HG02973 (cell line): ENCODE measurements around the gene COPS7B.
A peak's percentile ranks its signal among the peaks of the same experiment; 100 is the strongest.
"Not testable (repeated sequence)": the region's sequence is repeated elsewhere in the genome, so short reads cannot be mapped to it uniquely, and the experiment has no call there.

Source experiments
- ATAC-seq: cut with Tn5 transposase; IDR thresholded peaks from one replicate; pipeline ENCODE4 v1.9.1; 2021; ENCODE audit warnings: moderate library complexity; ENCODE audit not compliant: unreplicated experiment

Gene COPS7B

DNA sequence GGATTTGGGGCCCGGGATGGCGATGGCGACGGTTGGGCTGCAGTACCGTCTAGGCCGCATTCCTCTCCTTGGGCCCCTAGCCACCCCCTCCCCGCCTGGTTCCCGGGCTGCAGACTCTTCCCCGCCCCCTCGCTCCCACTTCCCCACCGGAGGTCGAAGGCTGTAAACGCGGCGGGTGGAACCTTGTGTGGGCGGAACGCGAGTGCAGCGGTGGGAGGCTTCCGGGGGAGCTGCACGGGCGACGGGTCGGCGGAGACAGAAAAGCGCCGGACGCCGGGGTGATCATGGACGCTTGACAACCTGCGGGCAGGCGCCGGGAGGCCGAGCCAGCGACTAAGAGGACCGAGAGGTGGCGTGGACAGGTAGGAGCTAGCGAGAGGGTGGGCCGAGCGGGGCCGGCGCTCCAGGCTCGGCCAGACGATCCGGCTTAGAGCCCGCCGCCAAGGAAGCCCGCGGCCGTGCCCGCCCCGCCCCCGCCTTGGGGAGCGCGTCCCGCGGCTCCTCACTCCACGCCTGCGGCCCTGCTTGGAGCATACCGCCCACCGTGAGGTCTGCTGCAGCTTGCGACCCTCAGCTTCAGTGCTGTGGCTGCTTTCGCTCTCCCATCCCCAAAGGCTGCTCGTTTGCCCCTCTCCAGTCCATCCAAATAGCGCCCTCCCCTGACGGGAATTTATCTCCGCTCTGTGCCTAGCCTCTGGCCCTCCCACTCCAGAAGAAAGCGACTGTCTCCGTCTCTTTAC, at the start of gene COPS7B:
Gene COPS7B (plus strand): TSS at position 269 of the 740 bp plus-strand sequence. CDS start 2,126 bp downstream, outside the sequence.
- ATAC-seq = peak; percentile 61

DNA sequence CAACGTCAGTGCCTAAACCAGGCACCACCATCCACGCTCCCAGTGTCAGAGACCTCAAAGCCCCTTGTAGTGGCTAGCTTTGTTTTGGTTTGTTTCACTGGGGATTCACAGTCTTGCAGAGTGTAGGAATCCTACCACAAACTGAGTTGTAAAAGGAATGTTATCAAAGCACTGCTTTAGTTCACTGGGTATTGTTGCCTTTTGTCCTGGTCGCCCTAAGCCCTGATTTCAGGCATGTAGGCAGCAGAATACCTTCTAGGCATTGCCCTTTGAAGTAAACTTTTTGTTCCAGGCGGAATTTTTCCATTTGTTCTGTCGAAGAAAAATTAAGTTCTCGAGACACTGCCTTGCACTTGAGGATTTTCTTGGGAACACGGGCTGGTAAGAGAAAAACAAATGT, 48.5 kb upstream of the COPS7B start:
- no peak for ATAC-seq

DNA sequence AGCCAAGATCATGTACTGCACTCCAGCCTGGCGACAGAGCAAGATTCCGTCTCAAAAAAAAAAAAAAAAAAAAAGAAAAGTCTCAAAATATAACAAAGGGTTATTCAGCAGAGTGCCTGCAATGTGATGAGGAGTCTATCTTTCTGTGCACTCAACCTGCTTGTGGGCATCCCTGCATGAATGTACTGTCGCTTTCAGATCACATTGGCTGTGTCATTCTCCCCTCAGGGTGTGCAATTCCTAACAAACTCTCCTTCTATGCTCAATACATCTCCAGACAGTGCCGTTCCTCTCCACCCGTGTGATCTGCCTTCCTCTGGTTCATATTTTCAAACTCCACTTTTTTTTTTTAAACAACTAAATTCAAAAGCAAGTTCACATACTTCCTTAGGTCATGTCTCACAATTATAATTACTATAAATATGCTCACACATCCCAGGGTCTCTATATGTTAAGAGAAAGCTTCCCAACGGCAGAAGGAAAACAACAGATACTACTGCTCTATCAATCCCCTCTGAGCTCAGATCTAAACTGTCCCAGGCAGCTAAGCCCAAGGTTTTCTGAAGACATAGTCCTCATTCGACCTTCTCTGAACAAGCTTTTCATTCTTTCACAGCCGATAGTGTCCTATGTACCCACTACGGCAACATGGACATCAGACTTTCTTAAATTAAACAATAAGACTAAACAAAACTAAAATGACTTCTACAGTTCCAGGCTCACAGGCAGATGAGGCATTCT, 42.7 kb upstream of the COPS7B start:
- ATAC-seq = no peak

DNA sequence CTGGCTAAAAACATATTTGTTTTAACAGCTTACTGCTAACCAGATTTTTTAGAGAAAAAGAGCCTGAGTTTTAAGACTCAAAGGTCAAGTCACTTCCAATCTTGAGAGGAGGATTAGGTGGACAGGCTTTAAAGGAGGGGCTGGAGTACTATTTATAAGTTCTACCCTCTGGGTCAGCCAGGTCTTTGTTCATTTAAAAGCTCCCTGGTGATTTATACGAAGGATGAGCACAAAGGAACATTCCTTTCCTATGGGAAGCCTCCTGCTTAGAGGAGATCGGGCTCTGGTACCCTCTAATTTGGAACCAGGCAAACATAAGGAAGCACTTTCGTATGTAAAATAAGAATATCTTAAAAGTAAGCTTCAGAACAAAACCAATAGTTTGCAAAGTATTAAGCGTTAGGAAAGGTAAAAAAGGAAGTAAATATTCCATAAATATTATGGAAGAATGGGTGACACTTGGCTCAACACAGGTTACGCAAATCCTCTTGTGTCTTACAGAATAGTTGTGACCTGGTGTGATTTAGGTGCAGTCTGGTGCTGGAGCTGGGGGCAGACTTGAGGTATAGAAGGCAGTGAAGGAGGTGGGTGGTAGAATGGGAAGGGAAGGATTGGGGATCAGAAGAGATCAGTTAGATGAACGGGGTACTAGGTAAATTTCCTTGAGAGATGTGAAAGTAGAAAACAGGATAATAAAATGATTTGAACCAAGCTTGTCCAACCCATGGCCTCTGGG, 40.8 kb upstream of the COPS7B start:
- no peak for ATAC-seq

DNA sequence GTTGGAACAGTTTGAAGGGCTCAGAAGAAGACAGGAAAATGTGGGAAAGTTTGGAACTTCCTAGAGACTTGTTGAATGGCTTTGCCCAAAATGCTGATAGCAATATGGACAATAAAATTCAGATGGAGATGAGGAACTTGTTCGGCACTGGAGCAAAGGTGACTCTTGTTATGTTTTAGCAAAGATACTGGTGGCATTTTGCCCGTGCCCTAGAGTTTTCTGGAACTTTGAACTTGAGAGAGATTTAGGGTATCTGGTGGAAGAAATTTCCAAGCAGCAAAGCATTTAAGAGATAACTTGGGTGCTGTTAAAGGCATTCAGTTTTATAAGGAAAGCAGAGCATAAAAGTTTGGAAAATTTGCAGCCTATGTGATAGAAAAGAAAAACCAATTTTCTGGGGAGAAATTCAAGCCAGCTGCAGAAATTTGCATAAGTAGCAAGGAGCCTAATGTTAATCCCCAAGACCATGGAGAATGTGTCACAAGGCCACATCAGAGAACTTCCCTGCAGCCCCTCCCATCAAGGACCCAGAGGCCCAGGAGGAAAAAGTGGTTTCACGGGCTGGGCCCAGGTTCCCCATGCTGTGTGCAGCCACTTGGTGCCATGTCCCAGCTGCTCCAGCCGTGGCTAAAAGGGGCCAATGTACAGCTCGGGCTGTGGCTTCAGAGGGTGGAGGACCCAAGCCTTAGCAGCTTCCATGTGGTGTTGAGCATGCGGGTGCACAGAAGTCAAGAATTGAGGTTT, 37.9 kb upstream of the COPS7B start:
- ATAC-seq = not testable (repeated sequence)

DNA sequence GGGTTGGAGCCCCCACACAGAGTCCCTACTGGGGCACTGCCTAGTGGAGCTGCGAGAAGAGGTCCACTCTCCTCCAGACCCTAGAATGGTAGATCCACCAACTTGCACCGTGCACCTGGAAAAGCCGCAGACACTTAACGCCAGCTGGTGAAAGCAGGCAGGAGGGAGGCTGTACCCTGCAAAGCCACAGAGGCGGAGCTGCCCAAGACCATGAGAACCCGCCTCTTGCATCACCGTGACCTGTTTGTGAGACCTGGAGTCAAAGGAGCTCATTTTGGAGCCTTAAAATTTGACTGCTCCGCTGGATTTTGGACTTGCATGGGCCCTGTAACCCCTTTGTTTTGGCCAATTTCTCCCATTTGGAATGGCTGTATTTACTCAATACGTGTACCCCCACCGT, 37.2 kb upstream of the COPS7B start:
- not testable (repeated sequence) for ATAC-seq

DNA sequence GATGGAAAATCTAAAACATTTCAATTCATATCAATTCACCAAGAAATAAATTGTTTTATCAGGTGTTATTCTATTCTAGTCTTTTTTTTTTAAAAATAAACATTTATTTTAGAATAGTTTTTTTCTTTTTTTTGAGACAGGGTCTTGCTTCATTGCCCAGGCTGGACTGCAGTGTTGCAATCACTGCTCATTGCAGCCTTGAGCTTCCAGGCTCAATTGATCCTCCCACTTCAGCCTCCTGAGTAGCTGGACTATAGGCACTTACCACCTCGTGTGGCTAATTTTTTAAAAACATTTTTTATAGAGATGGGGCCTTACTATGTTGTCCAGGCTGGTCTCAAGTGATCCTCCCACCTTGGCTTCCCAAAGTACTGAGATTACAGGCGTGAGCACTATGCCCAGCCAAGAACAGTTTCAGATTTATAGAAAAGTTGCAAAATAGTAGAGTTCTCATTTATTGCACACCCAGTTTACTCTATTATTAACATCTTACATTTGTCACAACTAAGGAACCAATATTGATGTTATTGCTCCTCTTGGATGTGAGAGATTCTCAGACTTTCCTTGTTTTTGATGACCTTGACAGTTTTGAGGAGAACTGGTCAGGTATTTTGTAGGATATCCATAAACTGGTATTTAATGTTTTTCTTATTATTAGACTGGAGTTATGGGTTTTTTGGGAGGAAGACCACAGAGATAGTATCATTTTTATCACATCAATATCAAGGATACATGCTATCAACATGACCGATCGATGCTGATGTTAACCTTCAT, 35.0 kb upstream of the COPS7B start:
- ATAC-seq = no peak

DNA sequence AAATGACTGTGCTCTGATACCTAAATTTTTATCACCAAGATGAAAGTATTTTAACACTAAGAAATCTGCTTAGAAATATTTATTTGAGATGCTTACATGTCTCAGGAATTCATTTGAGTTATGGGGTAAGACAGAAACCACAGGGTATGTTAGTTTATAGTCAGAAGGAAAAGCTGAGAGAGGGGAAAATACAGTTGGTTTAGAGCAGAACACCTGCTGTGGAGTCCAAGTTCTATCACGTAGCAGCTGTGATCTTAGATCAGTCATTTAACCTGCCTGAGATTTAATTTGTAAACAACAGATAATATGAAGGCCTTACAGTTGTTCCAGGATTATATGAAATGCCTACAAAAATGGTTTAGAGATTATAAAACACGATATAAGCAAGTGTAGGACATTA, 34.2 kb upstream of the COPS7B start:
- no peak for ATAC-seq

DNA sequence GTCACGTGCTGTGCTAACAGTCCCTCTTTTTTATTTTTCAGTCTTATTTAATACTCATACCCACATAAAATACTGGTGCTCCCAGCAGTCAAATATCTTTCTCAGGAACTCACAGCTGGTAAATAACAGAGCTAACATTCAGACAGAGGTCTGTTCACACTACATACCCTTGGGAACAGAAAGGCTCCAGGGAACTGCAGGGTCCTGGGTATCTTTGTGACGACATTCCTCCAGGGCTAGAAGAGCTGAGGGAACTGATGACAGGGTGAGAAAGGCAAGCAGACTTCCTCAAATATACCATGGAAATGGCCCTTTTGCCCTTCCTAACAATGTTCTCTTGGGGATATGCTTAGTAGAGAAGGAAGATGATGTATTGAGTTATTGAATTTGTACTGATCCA, 24.5 kb upstream of the COPS7B start:
- ATAC-seq = no peak

DNA sequence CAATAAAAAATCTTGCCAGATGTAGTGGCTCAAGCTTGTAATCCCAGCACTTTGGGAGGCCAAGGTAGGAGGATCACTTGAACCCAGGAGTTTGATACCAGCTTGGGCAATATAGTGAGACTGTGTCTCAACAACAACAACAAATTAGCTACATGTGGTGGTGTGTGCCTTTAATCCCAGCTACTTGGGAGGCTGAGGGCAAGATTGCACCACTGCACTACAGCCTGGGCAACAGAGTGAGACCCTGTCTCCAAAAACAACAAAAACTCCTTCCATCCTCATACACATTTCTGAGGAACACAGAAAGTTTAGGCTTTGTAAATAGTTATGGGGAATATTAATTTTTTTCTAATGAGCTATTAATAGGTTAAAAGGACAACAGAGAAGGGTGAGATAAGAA, 22.1 kb upstream of the COPS7B start:
- no peak for ATAC-seq

DNA sequence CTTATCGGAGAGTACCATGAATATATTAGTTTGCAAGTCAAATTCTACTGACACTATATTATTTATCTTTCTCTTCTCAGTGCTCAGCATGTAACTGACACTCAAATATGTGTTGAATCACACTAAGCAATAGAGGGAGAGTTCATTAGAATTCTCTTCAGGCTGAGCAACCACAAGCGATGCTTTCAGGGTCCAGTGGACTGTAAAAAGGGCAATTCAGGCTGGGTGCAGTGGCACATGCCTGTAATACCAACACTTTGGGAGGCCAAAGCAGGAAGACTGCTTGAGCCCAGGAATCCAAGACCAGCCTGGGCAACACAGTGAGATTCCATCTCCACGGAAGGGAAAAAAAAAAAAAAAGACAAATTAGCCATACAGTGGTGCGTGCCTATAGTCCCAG, 21.5 kb upstream of the COPS7B start:
- no peak for ATAC-seq

DNA sequence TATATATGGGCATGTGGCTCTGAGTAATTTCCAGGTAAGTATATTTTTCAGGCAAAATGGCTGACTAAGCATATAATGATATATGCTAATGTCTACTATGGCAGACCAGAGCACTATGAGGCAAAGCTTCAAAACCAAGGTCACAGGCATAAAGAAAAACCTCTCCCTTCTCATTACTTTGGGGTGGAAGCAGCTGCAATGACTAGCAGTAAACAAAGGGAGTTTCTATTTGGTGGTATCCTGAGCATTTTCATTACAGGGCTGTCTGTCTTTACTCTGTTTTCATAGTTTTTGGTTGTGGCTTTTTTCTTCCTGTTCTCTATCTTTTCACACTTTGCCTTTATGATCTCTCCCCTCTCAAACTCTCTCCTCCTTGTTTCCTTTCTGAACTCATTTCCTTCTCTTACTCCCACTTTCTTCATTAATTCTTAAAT, 20.7 kb upstream of the COPS7B start:
- ATAC-seq = peak; percentile 64

DNA sequence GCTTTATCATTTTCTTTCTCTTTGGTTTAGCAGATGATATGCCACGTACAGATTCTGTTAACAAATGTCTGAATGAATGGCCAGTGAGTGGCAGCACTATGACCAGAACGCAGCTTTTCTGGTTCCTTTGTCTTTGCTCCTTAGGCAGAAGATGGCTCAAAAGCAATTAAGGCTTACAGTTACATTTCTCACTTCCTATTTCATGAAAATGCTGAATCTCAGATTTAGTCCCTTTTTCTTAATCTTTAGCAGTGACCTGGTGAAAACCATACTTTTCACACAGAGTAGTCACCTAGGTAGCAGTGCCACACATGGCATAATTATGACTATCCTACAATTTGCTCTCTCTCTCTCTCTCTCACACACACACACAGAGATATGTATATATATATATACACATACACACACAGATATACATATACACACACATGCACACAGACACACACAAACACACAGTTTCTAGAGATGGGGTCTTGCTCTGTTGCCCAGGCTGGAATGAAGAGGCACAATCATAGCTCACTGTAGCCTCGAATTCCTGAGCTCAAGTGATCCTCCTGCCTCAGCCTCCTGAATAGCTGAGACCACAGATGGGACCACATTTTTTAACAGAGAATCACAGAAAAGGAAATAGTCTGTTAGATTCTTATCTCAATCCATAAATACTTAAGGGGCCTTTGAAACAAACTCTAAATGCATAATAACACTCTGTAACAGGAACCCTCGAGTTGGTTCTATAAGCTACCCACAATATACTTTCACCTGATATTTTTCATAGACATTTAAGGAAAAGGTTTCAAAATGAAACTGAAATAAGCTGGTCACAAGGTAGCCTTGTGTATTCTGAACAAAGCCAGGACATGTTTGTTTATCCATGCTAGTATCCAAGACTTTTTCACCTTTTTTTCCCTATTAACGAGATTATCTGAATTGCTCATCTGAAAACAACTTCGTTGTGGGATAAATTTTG, 16.8 kb upstream of the COPS7B start:
- no peak for ATAC-seq

DNA sequence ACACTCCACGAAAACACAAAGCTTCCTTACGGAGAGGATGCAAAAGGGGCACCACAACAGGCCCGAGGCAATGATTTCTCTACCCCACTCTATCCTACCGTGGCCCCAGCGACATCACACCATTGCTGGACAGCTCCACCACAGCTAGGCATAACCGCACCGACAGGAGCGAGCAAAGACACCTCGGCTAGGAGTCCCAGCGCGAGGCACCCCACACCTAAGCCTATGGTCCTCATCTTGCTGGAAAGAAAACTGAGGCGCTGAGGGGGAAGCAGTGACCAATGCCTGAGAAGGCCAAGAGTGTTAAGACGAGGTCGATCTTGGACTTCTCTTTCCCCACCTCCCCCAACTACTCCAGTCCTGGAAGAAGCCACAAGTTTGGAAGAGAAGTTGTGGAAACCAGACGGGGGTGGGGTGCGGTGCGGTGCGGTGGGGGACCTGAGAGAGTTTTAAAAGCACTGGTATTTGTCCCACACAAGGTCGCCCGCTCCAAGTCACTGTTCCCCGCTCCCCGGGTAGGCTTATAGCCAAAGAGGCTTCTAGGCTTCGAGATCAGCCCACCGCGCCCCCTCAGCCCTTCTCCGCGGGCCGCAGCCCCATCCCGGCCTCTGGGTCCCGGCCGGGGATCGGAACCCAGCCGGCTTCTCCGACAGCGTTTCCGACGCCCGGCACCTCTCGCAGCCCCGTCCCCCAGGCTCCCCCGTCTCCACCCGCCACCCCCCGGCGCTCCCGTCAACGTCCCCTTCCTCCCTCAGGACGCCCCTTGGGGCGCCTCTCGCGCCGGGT, 5.9 kb upstream of the COPS7B start:
- ATAC-seq = no peak

DNA sequence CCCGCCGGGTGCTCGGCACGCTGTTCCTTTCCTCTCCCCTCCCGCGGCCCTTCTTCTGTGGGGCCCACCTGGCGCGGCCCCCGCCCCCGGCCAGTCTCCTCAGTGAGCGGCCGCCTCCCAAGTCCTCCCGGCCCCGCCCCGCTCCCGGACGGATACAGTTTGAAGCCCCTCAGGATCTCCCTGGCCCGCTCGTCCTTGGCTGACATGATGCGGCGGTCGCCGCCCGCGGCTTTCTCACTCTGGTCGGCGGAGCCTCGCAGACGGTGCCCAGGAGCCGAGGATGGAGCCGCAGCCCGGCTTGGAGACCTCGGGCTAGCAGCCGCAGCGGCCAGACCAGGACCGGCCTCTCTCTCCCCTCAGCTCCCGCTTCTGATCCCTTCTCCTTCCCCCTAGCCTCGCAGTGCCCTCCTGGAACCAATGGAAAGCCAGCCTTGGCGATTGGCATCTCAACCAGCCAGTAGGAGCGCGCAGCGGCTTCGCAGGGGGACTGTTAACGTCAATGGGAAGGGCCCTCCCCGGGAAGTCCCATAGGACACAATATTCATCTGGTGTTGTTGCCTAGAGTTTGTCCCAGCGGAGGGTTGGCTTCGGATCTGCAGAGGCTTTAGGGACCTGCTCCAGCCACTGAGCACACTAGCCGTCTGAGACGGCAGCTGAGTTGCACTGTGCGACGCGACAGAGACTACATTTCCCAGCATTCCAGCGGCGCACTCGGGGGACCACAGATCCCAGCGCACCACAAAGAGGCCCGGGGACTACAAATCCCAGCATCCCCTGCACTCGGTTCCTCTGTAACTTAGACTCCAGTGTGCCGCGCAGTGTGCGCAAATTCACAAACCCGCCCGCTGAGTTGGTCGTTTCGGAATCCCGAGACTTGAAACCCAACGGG, 5.1 kb upstream of the COPS7B start, which contains the start of gene PDE6D:
Gene PDE6D (minus strand): TSS at position 374 of the 889 bp plus-strand sequence. CDS start 168 bp downstream, at position 206.
- ATAC-seq = peak; percentile 87

DNA sequence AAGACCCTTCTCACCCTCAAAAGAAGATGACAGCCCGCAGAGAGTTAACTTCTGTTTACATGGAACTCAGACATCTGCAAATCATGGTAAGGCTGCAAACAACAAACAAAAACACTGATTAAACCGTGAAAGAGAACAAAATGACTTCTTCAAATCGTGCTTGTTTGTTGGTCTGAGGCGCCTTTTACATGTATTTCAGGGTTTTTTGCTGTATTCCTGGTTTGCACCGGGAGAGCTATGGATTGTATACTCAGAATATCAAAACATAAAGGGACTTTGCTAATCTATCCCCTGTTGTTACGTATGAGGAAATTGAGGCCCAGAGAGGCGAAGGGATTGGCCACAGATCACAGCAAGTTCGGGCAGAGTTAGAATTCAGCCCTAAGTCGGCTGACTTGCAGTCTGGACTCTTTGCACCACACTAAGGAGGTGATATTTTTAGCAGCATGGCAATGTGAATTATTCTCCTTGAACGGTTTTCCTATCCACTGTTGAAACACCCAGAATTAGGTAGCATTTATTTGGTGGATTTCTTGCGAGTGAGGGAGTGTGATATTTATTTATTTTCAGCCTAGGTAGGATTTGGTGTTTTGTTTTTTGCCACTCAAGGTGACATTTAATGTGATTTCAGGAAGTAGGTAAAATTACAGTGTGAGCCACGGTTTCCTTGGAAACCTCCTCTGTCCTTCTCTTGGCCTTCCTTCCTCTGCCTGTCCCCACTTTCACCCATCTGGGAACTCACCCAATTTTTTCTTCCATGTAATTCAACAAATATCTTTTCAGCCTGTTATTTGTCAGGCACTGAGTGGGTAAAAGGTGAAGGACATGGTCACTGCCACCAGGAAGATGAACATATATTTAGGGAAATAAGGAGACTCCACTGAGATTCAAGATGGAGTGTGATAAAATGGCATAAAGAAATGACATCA, 4.2 kb upstream of the COPS7B start:
- ATAC-seq = no peak
